Activated B cell treated with CpG ODN at 0.5 μM for 24 hours (primary cell): ENCODE measurements around the gene IFNA14. TPM values are rescaled to one million over a fixed set of nuclear protein-coding genes. Genes with fewer than 3 reads are reported as not detected.
"Not testable (repeated sequence)": the region's sequence is repeated elsewhere in the genome, so short reads cannot be mapped to it uniquely, and the experiment has no call there.

Experiments
- ATAC-seq: fragments of 200-7000 bp; cut with Tn5 transposase; one replicate; pipeline ENCODE4 v1.10.0; 2021; ENCODE audit warnings: low read depth, mild to moderate bottlenecking, moderate library complexity
- CTCF ChIA-PET: fragments of 350-600 bp; sonication (Branson Sonifier 250); formaldehyde crosslinking; loops from one replicate; lab custom pipeline; 2021; ENCODE audit warnings: antibody characterized with exemption; lab: Charles Lee
- POLR2A ChIA-PET: fragments of 350-600 bp; sonication (Branson Sonifier 250); formaldehyde crosslinking; loops from one replicate; lab custom pipeline; 2021; ENCODE audit warnings: antibody characterized with exemption; lab: Charles Lee
- DNase-seq: peaks from one replicate; pipeline ENCODE4 v3.0.0; 2022
- H3K27ac Mint-ChIP-seq: one replicate; pipeline ENCODE4 v1.8.0; 2020; ENCODE audit warnings: mixed read lengths
- H3K27me3 Mint-ChIP-seq: one replicate; pipeline ENCODE4 v1.8.0; 2021; ENCODE audit warnings: mixed read lengths
- H3K36me3 Mint-ChIP-seq: one replicate; pipeline ENCODE4 v1.8.0; 2021; ENCODE audit warnings: low read depth, mixed read lengths
- H3K4me1 Mint-ChIP-seq: one replicate; pipeline ENCODE4 v1.8.0; 2021; ENCODE audit warnings: mixed read lengths
- H3K4me3 Mint-ChIP-seq: one replicate; pipeline ENCODE4 v1.8.0; 2020; ENCODE audit warnings: mild to moderate bottlenecking, mixed read lengths
- H3K9me3 Mint-ChIP-seq: one replicate; pipeline ENCODE4 v1.8.0; 2020; ENCODE audit warnings: mixed read lengths
- intact Hi-C: fragments of 100-400 bp; cut with micrococcal nuclease; formaldehyde crosslinking; loops from one replicate; pipeline ENCODE4 v1.15.1; 2024
- total RNA-seq: library from RNA; stranded (reverse); gene quantifications from 2 replicates; pipeline ENCODE4 v1.2.3, GENCODE V29; 2022
- TF ChIP-seq, protein P1 (sequence below): fragments of 200-600 bp; IDR thresholded peaks from one replicate; pipeline ENCODE4 v1.8.0; 2022; ENCODE audit warnings: antibody characterized with exemption, mild to moderate bottlenecking

IFNA14 gene
- total RNA-seq, 1 donor from 2014 or later: not detected

- ATAC-seq: peak; percentile 73
- not testable (repeated sequence) for DNase-seq, H3K27ac Mint-ChIP-seq, H3K36me3 Mint-ChIP-seq, H3K27me3 Mint-ChIP-seq, H3K4me1 Mint-ChIP-seq, H3K4me3 Mint-ChIP-seq, H3K9me3 Mint-ChIP-seq
- POLR2A ChIA-PET: interaction anchor here (1.1 kb wide), 1 partner anchor 40 kb away, joined by 3 read pairs; no protein-coding TSS in a partner anchor
- intact Hi-C loops: loop anchor here (1.0 to 10.0 kb wide), 3 partner anchors 220 to 554 kb away; no protein-coding TSS in a partner anchor
- CTCF ChIA-PET: interaction anchor here (0.9 to 1.8 kb wide), 12 partner anchors 14 to 555 kb away, joined by 3 to 7 read pairs (median 4); no protein-coding TSS in a partner anchor
Measured at GRCh38 chr9:21235468-21236359, 4.1 kb downstream of the IFNA14 start.

DNA sequence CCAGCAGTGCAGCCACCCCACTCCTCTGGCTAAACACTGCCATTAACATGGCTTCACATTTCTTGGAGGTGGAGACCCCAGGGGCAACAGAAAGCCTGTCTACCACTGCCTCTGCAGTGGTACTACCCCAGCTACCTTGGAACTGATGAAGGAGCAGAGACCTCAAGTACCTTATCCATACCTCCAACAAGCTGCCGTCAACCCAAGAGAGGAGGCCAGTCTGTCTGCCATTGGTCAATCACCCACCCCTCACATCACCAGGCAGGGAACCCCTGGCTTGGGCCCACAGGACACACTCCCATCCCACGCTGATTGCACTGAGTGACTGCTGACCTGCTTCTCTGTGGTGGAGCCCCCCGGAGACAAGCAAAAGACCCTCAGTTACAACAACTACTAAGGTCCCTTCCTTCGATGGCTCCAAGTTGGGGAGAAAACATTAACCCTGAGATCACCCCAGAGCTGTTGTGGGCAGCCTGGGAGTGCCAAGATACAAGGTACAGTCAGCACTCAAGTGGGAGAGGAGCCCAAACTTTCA is 5.6 kb downstream of the IFNA14 start:
- H3K27me3 Mint-ChIP-seq: peaks cover 6% of the 10 kb centered on the region
- ATAC-seq (no peak), DNase-seq (no peak)
- no peaks in the 10 kb centered on the region for H3K36me3 Mint-ChIP-seq
- POLR2A ChIA-PET: no interaction called here
- TF ChIP-seq, protein P1, sequence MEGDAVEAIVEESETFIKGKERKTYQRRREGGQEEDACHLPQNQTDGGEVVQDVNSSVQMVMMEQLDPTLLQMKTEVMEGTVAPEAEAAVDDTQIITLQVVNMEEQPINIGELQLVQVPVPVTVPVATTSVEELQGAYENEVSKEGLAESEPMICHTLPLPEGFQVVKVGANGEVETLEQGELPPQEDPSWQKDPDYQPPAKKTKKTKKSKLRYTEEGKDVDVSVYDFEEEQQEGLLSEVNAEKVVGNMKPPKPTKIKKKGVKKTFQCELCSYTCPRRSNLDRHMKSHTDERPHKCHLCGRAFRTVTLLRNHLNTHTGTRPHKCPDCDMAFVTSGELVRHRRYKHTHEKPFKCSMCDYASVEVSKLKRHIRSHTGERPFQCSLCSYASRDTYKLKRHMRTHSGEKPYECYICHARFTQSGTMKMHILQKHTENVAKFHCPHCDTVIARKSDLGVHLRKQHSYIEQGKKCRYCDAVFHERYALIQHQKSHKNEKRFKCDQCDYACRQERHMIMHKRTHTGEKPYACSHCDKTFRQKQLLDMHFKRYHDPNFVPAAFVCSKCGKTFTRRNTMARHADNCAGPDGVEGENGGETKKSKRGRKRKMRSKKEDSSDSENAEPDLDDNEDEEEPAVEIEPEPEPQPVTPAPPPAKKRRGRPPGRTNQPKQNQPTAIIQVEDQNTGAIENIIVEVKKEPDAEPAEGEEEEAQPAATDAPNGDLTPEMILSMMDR: no peak
- no peaks in the 10 kb centered on the region for H3K9me3 Mint-ChIP-seq
- intact Hi-C loops: loop anchor here (10.0 kb wide), 1 partner anchor 471 kb away; no protein-coding TSS in a partner anchor
- no peak overlapping the region for H3K4me3 Mint-ChIP-seq
- H3K27ac Mint-ChIP-seq: no peak overlapping the region
- H3K4me1 Mint-ChIP-seq: peaks cover 6% of the 10 kb centered on the region
- CTCF ChIA-PET: no interaction called here

- Mint-ChIP-seq H3K4me1 (peaks cover 6% of the 10 kb centered on the region), H3K27ac (no peak overlapping the region), H3K36me3 (no peaks in the 10 kb centered on the region), H3K27me3 (peaks cover 3% of the 10 kb centered on the region), H3K4me3 (no peak overlapping the region), H3K9me3 (no peaks in the 10 kb centered on the region)
- POLR2A ChIA-PET: no interaction called here
- intact Hi-C loops: loop anchor here (10.0 kb wide), 1 partner anchor 472 kb away; no protein-coding TSS in a partner anchor
- no peak for DNase-seq
- TF ChIP-seq, protein P1: no peak
- ATAC-seq: no peak
- CTCF ChIA-PET: no interaction called here
Measured at GRCh38 chr9:21233258-21233657, 6.5 kb downstream of the IFNA14 start.

DNA sequence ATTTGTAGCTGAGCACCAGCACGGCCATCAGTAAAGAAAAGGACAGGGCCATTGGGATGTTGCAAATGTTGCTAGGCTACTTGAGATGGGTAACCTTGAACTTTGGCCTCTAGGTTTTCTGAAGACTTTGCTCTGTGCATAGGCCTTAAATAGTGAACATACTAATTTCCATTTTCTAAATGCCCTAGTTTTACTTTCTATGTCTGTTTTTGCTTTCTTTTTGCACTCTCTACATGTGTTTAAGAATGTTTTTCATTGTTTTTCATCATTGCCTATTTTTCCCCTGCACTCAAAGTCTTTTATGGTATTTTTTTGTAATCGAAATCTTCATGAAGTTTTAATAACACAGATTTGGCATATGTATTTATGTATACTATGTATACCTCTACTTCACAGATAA is 11.7 kb downstream of the IFNA14 start, which contains the start of gene IFNA17:
Gene IFNA17 (minus strand): TSS at position 101 of the 400 bp plus-strand sequence. CDS start 49 bp downstream, at position 52.
- DNase-seq (no peak), ATAC-seq (no peak)
- CTCF ChIA-PET: no interaction called here
- TF ChIP-seq, protein P1: no peak
- Mint-ChIP-seq H3K27ac (no peak within 1 kb of the TSS), H3K4me3 (no peak within 1 kb of the TSS), H3K27me3 (peaks cover 8% of the 10 kb centered on the region), H3K4me1 (no peaks in the 10 kb centered on the region), H3K36me3 (no peaks in the 10 kb centered on the region), H3K9me3 (no peaks in the 10 kb centered on the region)
- intact Hi-C loops: no loop called here
- POLR2A ChIA-PET: no interaction called here

- peaks cover 27% of the 10 kb centered on the region for H3K27me3 Mint-ChIP-seq
- CTCF ChIA-PET, intact Hi-C loops, DNase-seq, H3K36me3 Mint-ChIP-seq, H3K27ac Mint-ChIP-seq, H3K9me3 Mint-ChIP-seq, H3K4me3 Mint-ChIP-seq, POLR2A ChIA-PET, ATAC-seq: not testable (repeated sequence)
- H3K4me1 Mint-ChIP-seq: peaks cover 13% of the 10 kb centered on the region
Measured at GRCh38 chr9:21217211-21217610, 22.6 kb downstream of the IFNA14 start, which contains the start of gene IFNA16. IFNA16 (minus strand) TSS chr9:21217311; CDS start chr9:21217305, 6 bp downstream.

- H3K4me3 Mint-ChIP-seq, H3K36me3 Mint-ChIP-seq, H3K9me3 Mint-ChIP-seq, H3K27me3 Mint-ChIP-seq, DNase-seq: not testable (repeated sequence)
- peak overlapping the region; percentile 47 for H3K27ac Mint-ChIP-seq
- CTCF ChIA-PET: interaction anchor here (1.1 to 1.4 kb wide), 4 partner anchors 11 to 29 kb away, joined by 3 to 6 read pairs (median 4); no protein-coding TSS in a partner anchor
- peak; percentile 74 for ATAC-seq
- POLR2A ChIA-PET: interaction anchor here (1.1 kb wide), 1 partner anchor 588 kb away, joined by 3 read pairs; the partner anchor contains the start of gene MTAP
- peaks cover 13% of the 10 kb centered on the region for H3K4me1 Mint-ChIP-seq
- intact Hi-C loops: loop anchor here (1.0 to 2.0 kb wide), 2 partner anchors 105 to 576 kb away; no protein-coding TSS in a partner anchor
Measured at GRCh38 chr9:21213411-21214326, 26.1 kb downstream of the IFNA14 start.

DNA sequence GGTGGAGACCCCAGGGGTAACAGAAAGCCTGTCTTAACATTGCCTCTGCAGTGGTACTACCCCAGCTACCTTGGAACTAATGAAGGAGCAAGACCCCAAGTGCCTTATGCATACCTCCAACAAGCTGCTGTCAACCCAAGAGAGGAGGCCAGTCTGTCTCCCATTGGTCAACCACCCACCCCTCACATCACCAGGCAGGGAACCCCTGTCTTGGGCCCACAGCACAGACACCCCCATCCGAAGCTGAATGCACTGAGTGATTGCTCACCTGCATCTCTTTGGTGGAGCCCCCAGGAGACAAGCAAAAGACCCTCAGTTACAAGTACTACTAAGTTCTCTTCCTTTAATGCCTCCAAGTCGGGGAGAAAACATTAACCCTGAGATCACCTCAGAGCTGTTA is 27.6 kb downstream of the IFNA14 start:
- H3K9me3 Mint-ChIP-seq, H3K36me3 Mint-ChIP-seq, POLR2A ChIA-PET, ATAC-seq, H3K27ac Mint-ChIP-seq, H3K4me3 Mint-ChIP-seq, CTCF ChIA-PET, DNase-seq, H3K27me3 Mint-ChIP-seq: not testable (repeated sequence)
- peaks cover 13% of the 10 kb centered on the region for H3K4me1 Mint-ChIP-seq
- intact Hi-C loops: loop anchor here (2.0 kb wide), 1 partner anchor 107 kb away; no protein-coding TSS in a partner anchor

- intact Hi-C loops, H3K4me3 Mint-ChIP-seq, DNase-seq, H3K27ac Mint-ChIP-seq, H3K36me3 Mint-ChIP-seq, ATAC-seq, H3K27me3 Mint-ChIP-seq, H3K9me3 Mint-ChIP-seq, POLR2A ChIA-PET: not testable (repeated sequence)
- CTCF ChIA-PET: interaction anchor here (0.6 kb wide), 1 partner anchor 26 kb away, joined by 3 read pairs; no protein-coding TSS in a partner anchor
- H3K4me1 Mint-ChIP-seq: peaks cover 13% of the 10 kb centered on the region
Measured at GRCh38 chr9:21210782-21211181, 29.0 kb downstream of the IFNA14 start.
